Measurements from ENCODE around the gene FCN1.

DNA sequence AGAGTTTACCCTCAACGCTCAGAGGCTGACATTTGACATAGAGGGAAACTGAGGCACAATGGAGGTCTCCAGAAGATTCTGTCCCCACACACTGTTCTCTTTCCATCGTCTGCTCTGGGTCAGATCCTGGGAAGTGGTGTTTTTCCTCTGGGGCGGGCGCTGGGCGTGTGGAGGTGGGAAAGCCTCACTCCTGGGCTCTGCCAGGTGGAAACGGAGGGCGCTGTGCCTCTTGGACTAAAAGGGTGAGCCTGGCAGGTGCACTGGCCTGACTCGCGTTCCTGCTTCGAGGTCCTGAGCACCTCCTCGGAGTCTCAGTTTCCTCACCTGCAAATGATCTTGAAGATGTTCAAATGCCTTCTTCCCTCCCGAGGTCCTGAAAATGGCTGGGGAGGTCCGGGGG is 25.7 kb upstream of the FCN1 start:
- TF ChIP-seq, protein P1, sequence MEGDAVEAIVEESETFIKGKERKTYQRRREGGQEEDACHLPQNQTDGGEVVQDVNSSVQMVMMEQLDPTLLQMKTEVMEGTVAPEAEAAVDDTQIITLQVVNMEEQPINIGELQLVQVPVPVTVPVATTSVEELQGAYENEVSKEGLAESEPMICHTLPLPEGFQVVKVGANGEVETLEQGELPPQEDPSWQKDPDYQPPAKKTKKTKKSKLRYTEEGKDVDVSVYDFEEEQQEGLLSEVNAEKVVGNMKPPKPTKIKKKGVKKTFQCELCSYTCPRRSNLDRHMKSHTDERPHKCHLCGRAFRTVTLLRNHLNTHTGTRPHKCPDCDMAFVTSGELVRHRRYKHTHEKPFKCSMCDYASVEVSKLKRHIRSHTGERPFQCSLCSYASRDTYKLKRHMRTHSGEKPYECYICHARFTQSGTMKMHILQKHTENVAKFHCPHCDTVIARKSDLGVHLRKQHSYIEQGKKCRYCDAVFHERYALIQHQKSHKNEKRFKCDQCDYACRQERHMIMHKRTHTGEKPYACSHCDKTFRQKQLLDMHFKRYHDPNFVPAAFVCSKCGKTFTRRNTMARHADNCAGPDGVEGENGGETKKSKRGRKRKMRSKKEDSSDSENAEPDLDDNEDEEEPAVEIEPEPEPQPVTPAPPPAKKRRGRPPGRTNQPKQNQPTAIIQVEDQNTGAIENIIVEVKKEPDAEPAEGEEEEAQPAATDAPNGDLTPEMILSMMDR (IDR thresholded peaks at IDR 0.05; ENCODE audit: low read depth, low read length), result no peak
- no peak for TF ChIP-seq POLR2A (IDR thresholded peaks at IDR 0.05; ENCODE audit: extremely low read depth, insufficient read length)

Data from NB4 (cell line).